CMK (cell line): ENCODE results near the gene PLA2G15.

Source experiments
- DNase-seq: peaks from one replicate; pipeline ENCODE4 v3.0.0-alpha.2; 2010; ENCODE audit warnings: low read depth

The PLA2G15 gene

DNA sequence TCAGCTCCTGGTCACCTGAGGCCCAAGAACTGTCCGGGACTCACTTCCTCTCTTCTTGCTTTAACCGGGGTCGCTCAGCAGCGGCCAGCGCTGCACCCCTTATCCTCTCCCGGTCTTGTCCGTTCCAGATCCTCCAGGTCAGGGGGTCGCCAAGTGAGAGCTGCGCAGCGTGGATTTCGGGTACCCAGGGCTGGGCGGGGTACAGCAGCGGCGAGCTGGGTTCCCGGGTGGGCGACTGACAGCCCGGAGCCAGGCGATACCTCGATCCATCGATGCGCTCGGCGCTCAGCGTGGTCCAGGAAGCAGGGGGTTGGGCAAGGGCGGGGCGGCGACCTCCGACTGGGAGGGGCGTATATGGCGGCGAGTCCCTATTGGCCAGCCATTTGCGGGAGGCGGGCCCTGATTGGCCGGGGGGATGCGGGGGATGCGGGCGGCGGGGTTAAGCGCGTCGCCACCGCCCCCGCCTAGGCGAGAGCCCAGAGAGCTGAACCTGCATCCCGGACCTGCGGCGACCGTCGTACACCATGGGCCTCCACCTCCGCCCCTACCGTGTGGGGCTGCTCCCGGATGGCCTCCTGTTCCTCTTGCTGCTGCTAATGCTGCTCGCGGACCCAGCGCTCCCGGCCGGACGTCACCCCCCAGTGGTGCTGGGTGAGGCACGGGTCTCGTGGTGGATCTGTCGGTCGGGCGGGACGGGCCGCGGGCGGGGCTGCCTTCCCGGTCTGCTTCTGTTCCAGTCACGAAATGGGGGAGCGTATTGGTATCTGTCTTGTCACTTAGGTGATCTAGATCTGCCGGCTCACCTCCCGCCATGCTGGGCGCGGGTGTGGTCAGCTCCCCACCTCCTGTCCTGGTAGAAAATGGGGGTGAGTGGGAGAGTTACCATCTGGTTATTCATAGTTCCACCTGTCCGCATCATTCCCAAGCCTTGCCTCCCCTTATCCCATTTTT lies at the start of gene PLA2G15:
Gene PLA2G15 (plus strand): TSS at position 471 of the 951 bp plus-strand sequence. CDS start 54 bp downstream, at position 525.
- DNase-seq: peak; percentile 95

DNA sequence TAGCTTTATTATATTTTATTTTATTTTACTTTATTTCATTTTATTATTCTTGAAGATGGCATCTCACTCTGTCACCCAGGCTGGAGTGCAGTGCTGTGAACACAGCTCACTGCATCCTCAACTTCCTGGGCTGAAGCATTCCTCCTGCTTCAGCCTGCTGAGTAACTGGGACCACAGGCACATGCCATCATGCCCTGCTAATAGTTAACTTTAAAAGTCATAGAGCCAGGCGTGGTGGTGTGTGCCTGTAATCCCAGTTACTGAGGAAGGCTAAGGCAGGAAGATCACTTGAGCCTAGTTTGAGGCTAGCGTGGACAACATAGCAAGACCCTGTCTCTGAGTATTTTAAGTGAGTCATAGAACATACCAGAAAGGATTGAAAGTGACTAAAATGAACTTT lies 47.9 kb upstream of the PLA2G15 start:
- DNase-seq: no peak

GRCh38 chr16:68200088-68200783 lies 44.9 kb upstream of the PLA2G15 start:
- DNase-seq: no peak

DNA sequence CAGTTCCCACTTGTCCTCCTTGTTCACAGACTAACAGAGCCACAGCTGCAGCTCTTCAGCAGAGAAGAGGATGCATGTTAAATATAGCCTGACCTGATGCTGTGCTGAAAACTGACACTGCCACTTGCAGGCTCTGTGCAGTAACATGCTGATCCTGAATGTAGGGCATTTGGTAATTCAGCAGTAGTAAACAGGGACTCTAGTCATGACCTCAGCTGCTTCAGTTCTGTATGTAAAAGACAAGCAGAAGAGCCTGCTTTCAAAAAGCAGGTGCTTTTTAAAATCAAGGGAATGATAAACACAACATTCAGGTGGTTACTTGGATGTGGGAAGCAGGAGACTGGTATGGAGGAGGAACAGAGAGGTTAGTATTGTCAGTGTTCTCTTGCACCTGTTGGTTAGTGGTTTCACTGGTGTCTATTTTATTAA lies 43.1 kb upstream of the PLA2G15 start:
- no peak for DNase-seq

- no peak for DNase-seq
Measured at GRCh38 chr16:68206245-68206644, 38.9 kb upstream of the PLA2G15 start.

- DNase-seq: no peak
Measured at GRCh38 chr16:68214726-68215125, 30.4 kb upstream of the PLA2G15 start.

GRCh38 chr16:68215302-68215701 lies 29.9 kb upstream of the PLA2G15 start:
- no peak for DNase-seq

DNA sequence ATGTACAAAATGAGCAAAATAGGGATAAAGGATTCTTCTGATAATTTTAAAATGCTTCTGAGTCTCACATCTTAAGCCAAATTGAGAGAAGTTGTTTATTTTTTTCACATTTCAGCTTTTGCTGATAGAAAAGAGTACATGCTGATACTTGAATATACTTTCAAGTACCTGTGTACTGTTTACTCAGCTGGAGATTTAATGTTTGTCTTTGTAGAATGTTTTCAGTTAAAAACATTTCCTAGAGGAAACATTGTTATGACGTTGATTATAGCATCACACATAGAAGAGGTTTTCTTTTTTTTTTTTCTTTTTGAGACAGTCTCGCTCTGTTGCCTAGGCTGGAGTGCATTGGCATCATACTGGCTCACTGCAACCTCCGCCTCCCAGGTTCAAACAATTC lies 28.9 kb upstream of the PLA2G15 start:
- no peak for DNase-seq

DNA sequence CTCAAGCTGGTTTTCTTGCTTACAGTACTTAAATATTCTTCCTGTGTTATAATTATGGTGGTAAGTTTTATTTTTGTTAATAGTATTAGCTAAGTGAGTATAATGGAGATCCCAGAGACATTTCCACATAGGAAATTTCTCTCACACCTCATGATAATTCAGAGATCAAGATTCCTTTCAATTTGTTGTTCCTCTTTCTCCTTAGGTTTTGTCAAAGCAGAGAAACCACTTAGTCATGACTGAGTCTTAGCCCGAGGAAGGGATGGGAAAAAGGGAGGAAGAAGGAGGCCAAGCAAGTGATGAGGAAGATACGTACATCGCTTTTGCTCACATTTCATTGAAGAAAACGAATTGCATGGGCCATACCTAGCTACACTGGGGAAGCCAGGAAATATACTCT lies 27.7 kb upstream of the PLA2G15 start:
- DNase-seq: no peak

- DNase-seq: no peak
Measured at GRCh38 chr16:68219725-68220351, 25.3 kb upstream of the PLA2G15 start.

- no peak for DNase-seq
Measured at GRCh38 chr16:68223072-68223471, 22.1 kb upstream of the PLA2G15 start.

DNA sequence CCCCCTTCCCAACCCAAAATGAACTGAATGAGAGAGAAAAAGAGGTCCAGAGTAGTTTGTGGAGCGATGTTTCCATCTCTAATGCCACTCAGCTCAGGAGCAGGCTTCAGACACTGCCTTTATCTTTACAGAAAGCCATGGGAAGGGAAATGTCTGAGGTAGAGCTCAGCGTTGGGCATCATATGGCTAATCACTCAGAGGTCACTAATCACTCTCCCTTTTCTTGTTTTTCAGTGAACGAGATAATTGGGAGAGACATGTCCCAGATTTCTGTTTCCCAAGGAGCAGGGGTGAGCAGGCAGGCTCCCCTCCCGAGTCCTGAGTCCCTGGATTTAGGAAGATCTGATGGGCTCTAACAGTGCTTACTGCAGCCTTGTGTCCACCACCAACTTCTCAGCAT lies 19.1 kb upstream of the PLA2G15 start:
- no peak for DNase-seq

DNA sequence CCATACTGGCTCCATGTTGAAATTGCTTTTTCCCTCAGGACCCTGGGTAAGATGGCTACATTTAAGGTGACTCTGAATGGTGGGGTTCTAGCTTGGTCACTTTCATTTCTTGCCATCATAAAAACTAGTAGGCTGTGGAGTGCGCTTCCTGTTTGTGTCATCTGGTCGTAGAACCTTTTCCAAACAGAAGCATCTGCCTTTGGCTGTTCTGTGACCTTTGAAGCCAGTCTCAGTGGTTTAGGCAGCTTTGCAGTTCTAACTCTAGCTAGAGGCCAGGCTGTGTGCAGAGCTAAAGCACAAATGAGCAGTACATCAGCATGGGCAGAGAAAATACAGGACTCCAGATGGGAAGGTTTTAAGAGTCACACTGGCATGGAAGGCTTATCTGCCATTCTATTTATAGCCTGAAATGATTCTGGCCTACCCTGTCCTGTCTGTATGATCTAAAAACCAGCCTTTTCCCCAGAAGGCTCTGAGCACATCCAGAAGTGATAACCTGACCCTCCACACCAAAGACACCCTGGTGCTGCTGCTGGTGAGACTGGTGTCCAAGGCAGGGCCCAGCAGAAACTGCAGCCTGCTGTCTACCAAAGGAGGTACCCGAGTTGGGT lies 17.9 kb upstream of the PLA2G15 start:
- no peak for DNase-seq

DNA sequence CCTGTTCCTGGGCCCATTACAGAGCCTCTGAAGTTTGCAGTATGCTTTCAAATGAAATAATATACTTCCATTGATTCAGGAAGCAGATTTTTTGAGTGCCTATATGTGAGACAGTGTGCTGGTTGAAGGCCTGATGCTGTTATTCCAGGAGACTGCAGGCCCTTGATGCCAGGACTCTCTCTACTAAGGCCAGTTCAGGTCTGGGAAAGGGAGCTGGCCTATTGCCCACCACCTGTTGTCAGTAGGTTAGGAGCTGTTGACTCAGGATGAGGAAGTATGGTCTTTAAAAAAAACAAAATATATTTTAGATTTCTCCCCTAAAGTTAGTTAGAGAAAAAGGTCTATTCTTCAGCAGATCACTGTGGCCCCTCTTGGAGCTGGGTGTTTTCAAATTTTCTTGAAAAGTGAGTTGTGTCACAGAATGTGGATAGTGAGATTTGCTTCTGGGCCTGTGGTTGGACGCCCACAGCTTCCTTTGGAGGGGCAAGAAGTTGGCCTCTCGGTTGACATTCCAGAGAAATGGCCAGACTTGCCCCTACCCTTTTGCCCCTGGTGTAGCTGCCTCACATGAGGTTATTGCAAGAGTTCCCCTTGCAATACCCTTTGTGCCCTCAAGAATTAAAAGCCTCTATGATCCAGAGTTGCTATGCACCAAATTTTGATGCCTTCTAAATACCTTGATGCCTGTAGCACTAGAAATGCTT lies 17.2 kb upstream of the PLA2G15 start:
- no peak for DNase-seq

GRCh38 chr16:68228652-68229051 lies 16.5 kb upstream of the PLA2G15 start:
- no peak for DNase-seq

DNA sequence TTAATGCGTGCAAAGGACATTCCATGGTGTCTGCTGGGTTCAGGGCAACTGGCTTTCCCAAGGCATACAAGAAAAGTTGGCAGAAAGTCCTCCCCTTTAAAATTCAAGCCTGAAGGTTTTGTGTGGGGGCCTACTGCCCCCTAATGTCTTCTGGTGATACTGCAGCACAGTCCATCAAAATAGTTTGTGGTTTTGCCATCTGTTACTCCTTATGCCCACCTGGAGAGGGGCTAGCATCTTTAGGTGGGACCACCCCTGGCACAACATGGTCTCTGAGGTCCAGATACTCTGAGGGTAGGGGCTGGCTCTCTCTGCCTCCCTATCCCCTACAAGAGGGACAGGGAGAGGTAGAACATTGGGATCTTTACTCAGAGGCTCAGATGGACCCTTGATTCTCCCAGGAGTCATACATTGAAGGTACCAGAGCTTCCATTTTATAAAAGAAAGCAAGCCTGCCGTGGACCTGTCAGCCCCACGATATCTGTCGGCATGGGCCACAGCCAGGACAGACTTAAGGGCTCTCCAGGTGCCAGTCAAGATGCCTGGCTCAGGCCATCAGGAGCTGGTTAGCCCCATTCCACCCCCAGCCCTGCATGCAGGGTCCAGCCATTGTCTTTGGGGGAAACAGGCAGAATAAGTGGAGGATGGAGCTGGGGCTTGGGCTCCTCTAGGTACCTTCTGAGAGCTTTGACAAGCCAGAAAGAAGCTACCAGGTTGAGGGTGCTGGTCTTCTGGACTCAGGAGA lies 15.6 kb upstream of the PLA2G15 start:
- DNase-seq: no peak

DNA sequence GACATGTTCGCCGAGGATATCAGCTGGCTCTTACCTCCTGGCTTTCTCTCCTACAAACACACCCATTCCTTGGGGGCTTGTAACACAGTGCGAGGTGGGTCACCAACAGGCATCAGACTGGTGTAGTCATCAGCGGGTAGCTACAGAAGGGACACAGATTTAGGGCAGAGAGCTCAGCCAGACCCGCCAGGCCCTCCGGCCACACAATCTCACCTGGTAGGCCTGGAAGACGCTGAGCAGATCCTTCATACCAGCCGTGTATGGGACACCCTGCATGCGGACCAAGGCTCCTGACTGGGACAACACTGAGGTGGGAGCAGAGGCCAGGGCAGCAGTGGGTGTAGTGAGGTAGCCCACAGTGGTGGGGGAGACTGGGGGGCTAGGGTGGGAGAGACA lies 15.0 kb upstream of the PLA2G15 start:
- no peak for DNase-seq

DNA sequence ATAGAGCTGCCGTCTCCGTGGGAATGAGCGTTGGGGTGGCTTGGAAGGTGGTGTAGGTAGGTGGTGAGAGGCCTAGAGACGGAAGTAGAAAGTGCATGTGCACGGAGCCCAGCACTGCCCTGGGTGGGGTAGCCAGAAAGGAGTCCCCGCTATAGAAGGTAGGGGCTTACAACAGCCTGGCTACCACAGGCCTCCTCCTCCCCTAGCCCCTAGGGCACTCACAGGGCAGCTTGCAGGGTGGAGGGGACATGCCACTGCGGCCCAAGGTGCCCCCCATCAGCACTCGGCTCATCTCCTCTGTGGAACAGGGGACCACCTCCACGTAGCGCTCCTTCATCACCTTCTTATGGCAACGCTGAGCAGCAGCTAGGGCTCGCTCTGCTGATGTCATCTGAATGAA lies 14.2 kb upstream of the PLA2G15 start:
- no peak for DNase-seq

DNA sequence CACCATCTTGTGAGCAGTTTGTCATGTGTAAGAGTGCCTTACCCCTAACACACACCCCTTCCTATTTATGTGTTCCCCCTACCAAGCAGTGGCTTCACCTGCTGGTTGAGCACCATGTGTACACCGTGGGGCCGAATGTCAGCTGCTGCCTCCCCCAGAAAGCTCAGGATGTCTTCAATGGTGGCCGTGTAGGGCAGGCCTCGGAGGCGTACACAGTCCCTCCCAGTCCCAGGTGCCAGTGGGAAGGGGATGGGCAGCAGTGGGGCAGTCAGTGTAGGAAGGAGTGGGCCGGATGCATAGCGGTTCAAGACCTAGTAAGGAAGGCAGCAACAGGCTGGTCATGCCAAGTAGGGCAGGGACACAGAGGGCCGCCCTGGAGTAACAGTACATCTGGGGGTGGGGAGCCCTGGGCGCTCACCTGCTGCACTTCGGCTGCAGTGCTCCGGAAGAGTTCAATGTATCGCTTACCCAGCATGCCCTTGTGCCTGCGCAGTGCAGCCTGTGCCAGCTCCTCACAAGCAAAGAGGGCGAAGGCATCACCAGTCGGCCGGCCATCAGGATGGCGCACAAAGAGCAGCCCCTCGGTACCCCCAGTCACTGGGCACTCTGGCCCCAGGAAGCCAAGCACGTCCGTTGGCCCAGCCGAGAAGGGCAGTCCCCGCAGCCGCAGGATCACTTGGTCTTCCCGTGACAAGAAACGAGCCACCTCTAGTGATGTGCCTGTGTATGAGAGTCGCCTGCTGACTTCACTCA lies 13.6 kb upstream of the PLA2G15 start:
- no peak for DNase-seq

GRCh38 chr16:68232335-68232734 lies 12.8 kb upstream of the PLA2G15 start:
- DNase-seq: no peak
